Astrocyte (in vitro differentiated cells and primary cell): Measurements from ENCODE around the gene HMX1. TPM values are rescaled to one million over a fixed set of nuclear protein-coding genes. Genes with fewer than 3 reads are reported as not detected.
A peak's percentile ranks its signal among the peaks of the same experiment; 100 is the strongest.

Experiments
- DNase-seq: peaks from one replicate; pipeline ENCODE4 v3.0.0-alpha.2; 2010; ENCODE audit warnings: low read depth
- FAIRE-seq: peaks from 2 replicates; lab custom pipeline; 2011; peaks lifted over from hg19 to GRCh38; lab: Jason Lieb, UNC
- H2AFZ ChIP-seq: 2 replicates; pipeline ENCODE4 v1.6.0; 2012; ENCODE audit warnings: low read depth, low read length, inconsistent platforms
- H3K27ac ChIP-seq: 2 replicates; pipeline ENCODE4 v1.5.1; 2011; ENCODE audit warnings: low read depth, low read length, inconsistent platforms
- H3K27me3 ChIP-seq: 2 replicates; pipeline ENCODE4 v1.6.0; 2011; ENCODE audit warnings: low read length, inconsistent platforms; ENCODE audit not compliant: insufficient read depth
- H3K36me3 ChIP-seq: 2 replicates; pipeline ENCODE4 v1.5.1; 2011; ENCODE audit warnings: low read length, inconsistent platforms; ENCODE audit not compliant: insufficient read depth
- H3K4me1 ChIP-seq: 2 replicates; pipeline ENCODE4 v1.5.1; 2011; ENCODE audit warnings: low read length, inconsistent platforms; ENCODE audit not compliant: insufficient read depth
- H3K4me2 ChIP-seq: 2 replicates; pipeline ENCODE4 v1.6.0; 2012; ENCODE audit warnings: low read length, inconsistent platforms
- H3K4me3 ChIP-seq: 2 replicates; pipeline ENCODE4 v1.5.1; 2011; ENCODE audit warnings: low read depth, mild to moderate bottlenecking, low read length, inconsistent platforms; ENCODE audit not compliant: insufficient read depth
- H3K79me2 ChIP-seq: 2 replicates; pipeline ENCODE4 v1.6.0; 2012; ENCODE audit warnings: mild to moderate bottlenecking, low read length, inconsistent platforms; ENCODE audit not compliant: insufficient read depth
- H3K9ac ChIP-seq: 2 replicates; pipeline ENCODE4 v1.6.0; 2012; ENCODE audit warnings: mild to moderate bottlenecking, low read length, inconsistent platforms
- H3K9me3 ChIP-seq: 2 replicates; pipeline ENCODE4 v1.5.1; 2012; ENCODE audit warnings: low read depth, mild to moderate bottlenecking, low read length, inconsistent platforms; ENCODE audit not compliant: insufficient read depth
- H4K20me1 ChIP-seq: 2 replicates; pipeline ENCODE4 v1.6.0; 2012; ENCODE audit warnings: low read length, inconsistent platforms; ENCODE audit not compliant: insufficient read depth
- H3K27ac Mint-ChIP-seq: one replicate; pipeline ENCODE4 v1.8.0; 2021; ENCODE audit warnings: mild to moderate bottlenecking, mixed read lengths; ENCODE audit not compliant: unreplicated experiment
- H3K27me3 Mint-ChIP-seq: one replicate; pipeline ENCODE4 v1.8.0; 2021; ENCODE audit warnings: low read depth, mixed read lengths; ENCODE audit not compliant: unreplicated experiment
- H3K36me3 Mint-ChIP-seq: one replicate; pipeline ENCODE4 v1.8.0; 2021; ENCODE audit warnings: low read depth, mixed read lengths; ENCODE audit not compliant: unreplicated experiment
- H3K4me1 Mint-ChIP-seq: one replicate; pipeline ENCODE4 v1.8.0; 2021; ENCODE audit warnings: low read depth, mixed read lengths; ENCODE audit not compliant: unreplicated experiment
- H3K4me3 Mint-ChIP-seq: one replicate; pipeline ENCODE4 v1.8.0; 2021; ENCODE audit warnings: mild to moderate bottlenecking, moderate library complexity, mixed read lengths; ENCODE audit not compliant: unreplicated experiment
- H3K9me3 Mint-ChIP-seq: one replicate; pipeline ENCODE4 v1.8.0; 2021; ENCODE audit warnings: mild to moderate bottlenecking, mixed read lengths; ENCODE audit not compliant: unreplicated experiment
- CTCF ChIP-seq: IDR thresholded peaks from 2 replicates; pipeline ENCODE4 v1.5.1; 2011; ENCODE audit warnings: low read depth, mild to moderate bottlenecking, inconsistent platforms, low read length, moderate library complexity; ENCODE audit not compliant: insufficient read depth
- EZH2 ChIP-seq: IDR thresholded peaks from 2 replicates; pipeline ENCODE4 v1.6.1; 2012; ENCODE audit warnings: mild to moderate bottlenecking, low read length, inconsistent platforms; ENCODE audit not compliant: insufficient read depth
- total RNA-seq: library from RNA; stranded (reverse); gene quantifications from 2 replicates; pipeline ENCODE4 v1.2.1, GENCODE V29; 2021

Gene HMX1
- total RNA-seq, 1 donor from 2014 or later = 0.25 TPM

DNA sequence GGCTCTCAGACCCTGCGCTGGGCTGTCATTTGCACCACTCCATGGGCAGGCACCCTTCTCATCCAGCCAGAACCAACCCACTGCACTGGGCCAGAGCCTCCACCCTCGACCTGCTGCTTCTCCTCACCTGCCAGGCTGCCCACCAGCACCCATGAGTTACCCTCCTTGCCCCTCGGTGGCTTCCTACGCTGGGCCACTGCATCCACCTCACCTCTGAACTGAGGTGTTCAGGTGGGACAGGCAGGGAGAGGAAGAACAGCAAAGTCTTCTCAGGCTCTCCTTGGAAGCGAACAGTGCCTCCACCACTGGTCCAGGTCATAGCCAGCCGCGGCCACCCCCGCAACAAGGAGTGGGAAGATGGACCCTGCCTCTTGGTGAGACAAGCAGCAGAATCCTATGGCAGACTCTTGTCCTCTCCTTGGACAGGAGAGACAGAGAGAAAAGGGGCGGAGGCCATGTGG lies 32.4 kb upstream of the HMX1 start:
- Histone ChIP-seq H4K20me1 (no peaks in the 10 kb centered on the region), H3K79me2 (no peaks in the 10 kb centered on the region), H3K27me3 (no peaks in the 10 kb centered on the region), H3K9ac (no peak overlapping the region), H3K4me3 (no peak overlapping the region), H3K4me1 (no peaks in the 10 kb centered on the region), H3K27ac (no peak overlapping the region), H3K9me3 (peaks cover 21% of the 10 kb centered on the region), H3K36me3 (no peaks in the 10 kb centered on the region), H3K4me2 (no peak overlapping the region), H2AFZ (no peak overlapping the region)
- DNase-seq (no peak), FAIRE-seq (no peak)
- Mint-ChIP-seq H3K4me1 (no peaks in the 10 kb centered on the region), H3K27me3 (peaks cover 56% of the 10 kb centered on the region), H3K9me3 (peaks cover 40% of the 10 kb centered on the region), H3K27ac (peak overlapping the region; percentile 26), H3K4me3 (no peak overlapping the region), H3K36me3 (no peaks in the 10 kb centered on the region)
- no peak for TF ChIP-seq CTCF
- TF ChIP-seq EZH2 = no peak

GRCh38 chr4:8901335-8901734 lies 29.7 kb upstream of the HMX1 start:
- Histone ChIP-seq H4K20me1 (no peaks in the 10 kb centered on the region), H3K27me3 (peaks cover 3% of the 10 kb centered on the region), H3K9ac (no peak overlapping the region), H3K9me3 (peaks cover 21% of the 10 kb centered on the region), H3K4me1 (no peaks in the 10 kb centered on the region), H3K79me2 (no peaks in the 10 kb centered on the region), H3K36me3 (no peaks in the 10 kb centered on the region), H3K4me3 (no peak overlapping the region), H2AFZ (no peak overlapping the region), H3K27ac (no peak overlapping the region), H3K4me2 (no peak overlapping the region)
- Mint-ChIP-seq H3K4me3 (no peak overlapping the region), H3K36me3 (peaks cover 1% of the 10 kb centered on the region), H3K27me3 (peaks cover 66% of the 10 kb centered on the region), H3K9me3 (peaks cover 44% of the 10 kb centered on the region), H3K4me1 (no peaks in the 10 kb centered on the region), H3K27ac (no peak overlapping the region)
- FAIRE-seq (no peak), DNase-seq (no peak)
- TF ChIP-seq CTCF (no peak), EZH2 (no peak)

GRCh38 chr4:8900588-8900987 lies 28.9 kb upstream of the HMX1 start:
- no peak for TF ChIP-seq EZH2
- TF ChIP-seq CTCF = no peak
- Mint-ChIP-seq H3K27me3 (peaks cover 65% of the 10 kb centered on the region), H3K9me3 (peaks cover 44% of the 10 kb centered on the region), H3K4me1 (no peaks in the 10 kb centered on the region), H3K4me3 (no peak overlapping the region), H3K27ac (no peak overlapping the region), H3K36me3 (peaks cover 1% of the 10 kb centered on the region)
- no peak overlapping the region for H3K27ac ChIP-seq
- H3K36me3 ChIP-seq = no peaks in the 10 kb centered on the region
- FAIRE-seq (no peak), DNase-seq (no peak)
- H3K79me2 ChIP-seq = no peaks in the 10 kb centered on the region
- no peak overlapping the region for H3K4me2 ChIP-seq
- H3K4me3 ChIP-seq = no peak overlapping the region
- H3K9me3 ChIP-seq = peaks cover 21% of the 10 kb centered on the region
- no peak overlapping the region for H3K9ac ChIP-seq
- no peak overlapping the region for H2AFZ ChIP-seq
- no peaks in the 10 kb centered on the region for H3K4me1 ChIP-seq
- peaks cover 3% of the 10 kb centered on the region for H3K27me3 ChIP-seq
- no peaks in the 10 kb centered on the region for H4K20me1 ChIP-seq
